Liver (tissue), 9 donors: ENCODE results near the gene COG4. TPM values are rescaled to one million over a fixed set of nuclear protein-coding genes. Genes with fewer than 3 reads are reported as not detected.

Experiments used
- DNase-seq: peaks from one replicate; pipeline ENCODE4 v3.0.0-alpha.2; 2017; ENCODE audit warnings: low spot score
- H3K27ac ChIP-seq, 2 donors: one replicate each; pipeline ENCODE4 v1.7.0; 2013; ENCODE audit warnings: inconsistent platforms in 2 of 2, low read length in 2 of 2, control low read depth in 1 of 2, low read depth in 1 of 2, mild to moderate bottlenecking in 1 of 2
- H3K27me3 ChIP-seq, 4 donors: one replicate each; pipeline versions ENCODE4 v1.6.1 to v1.7.0; 2013; ENCODE audit warnings: low read length in 3 of 4, inconsistent platforms in 1 of 4, mild to moderate bottlenecking in 1 of 4, moderate library complexity in 1 of 4; ENCODE audit not compliant: control insufficient read depth in 4 of 4, insufficient read depth in 4 of 4
- H3K36me3 ChIP-seq, 4 donors: one replicate each; pipeline versions ENCODE4 v1.6.1 to v1.7.0; 2013; ENCODE audit warnings: low read length in 3 of 4, mild to moderate bottlenecking in 3 of 4, low read depth in 1 of 4, moderate library complexity in 1 of 4; ENCODE audit not compliant: control insufficient read depth in 4 of 4, insufficient read depth in 3 of 4
- H3K4me1 ChIP-seq, 4 donors: one replicate each; pipeline versions ENCODE4 v1.6.1 to v1.7.0; 2013; ENCODE audit warnings: low read length in 3 of 4, mild to moderate bottlenecking in 3 of 4, moderate library complexity in 1 of 4; ENCODE audit not compliant: control insufficient read depth in 4 of 4, insufficient read depth in 4 of 4
- H3K4me3 ChIP-seq, 3 donors: one replicate each; pipeline versions ENCODE4 v1.6.1 to v1.7.0; 2013; ENCODE audit warnings: low read length in 3 of 3, control low read depth in 1 of 3, low read depth in 1 of 3, mild to moderate bottlenecking in 1 of 3
- H3K9ac ChIP-seq, 2 donors: one replicate each; pipeline ENCODE4 v1.7.0; 2013; ENCODE audit warnings: low read length in 2 of 2, mild to moderate bottlenecking in 2 of 2, moderate library complexity in 2 of 2, control low read depth in 1 of 2, low read depth in 1 of 2
- H3K9me3 ChIP-seq, 4 donors: one replicate each; pipeline versions ENCODE4 v1.6.1 to v1.7.0; 2013; ENCODE audit warnings: low read length in 3 of 4; ENCODE audit not compliant: control insufficient read depth in 4 of 4
- CTCF ChIP-seq: fragments of 150-350 bp; IDR thresholded peaks from 2 replicates; pipeline ENCODE4 v1.5.1; 2017; ENCODE audit warnings: improper control_type of control experiment, low read depth, low read length; ENCODE audit not compliant: missing input control
- EGR1 ChIP-seq, 2 donors: IDR thresholded peaks; 2 replicates each; pipeline ENCODE4 v1.6.1; 2016 to 2018; ENCODE audit warnings: antibody characterized with exemption in 2 of 2, low read depth in 2 of 2
- FOXA1 ChIP-seq: IDR thresholded peaks from 2 replicates; pipeline ENCODE4 v1.6.1; 2016; ENCODE audit warnings: antibody characterized with exemption
- GABPA ChIP-seq, 2 donors: IDR thresholded peaks in 1 of 2; conservative IDR thresholded peaks in 1 of 2; 2 replicates each; pipeline ENCODE4 v1.6.1; 2016; ENCODE audit warnings: antibody characterized with exemption in 2 of 2, mild to moderate bottlenecking in 1 of 2, moderate library complexity in 1 of 2
- HNF4A ChIP-seq, 2 donors: conservative IDR thresholded peaks; 2 replicates each; pipeline ENCODE4 v1.6.1; 2016; ENCODE audit warnings: antibody characterized with exemption in 2 of 2, mild to moderate bottlenecking in 2 of 2
- HNF4G ChIP-seq: IDR thresholded peaks from 2 replicates; pipeline ENCODE4 v1.6.1; 2016; ENCODE audit warnings: antibody characterized with exemption
- JUND ChIP-seq, 2 donors: IDR thresholded peaks; 2 replicates each; pipeline ENCODE4 v1.6.1; 2016; ENCODE audit warnings: antibody characterized with exemption in 2 of 2
- NR2F2 ChIP-seq: IDR thresholded peaks from 2 replicates; pipeline ENCODE4 v1.6.1; 2016; ENCODE audit warnings: antibody characterized with exemption
- RAD21 ChIP-seq, 2 donors: IDR thresholded peaks; 2 replicates each; pipeline ENCODE4 v1.6.1; 2016; ENCODE audit warnings: antibody characterized with exemption in 2 of 2, mild to moderate bottlenecking in 2 of 2
- SP1 ChIP-seq: IDR thresholded peaks from 2 replicates; pipeline ENCODE4 v1.6.1; 2018; ENCODE audit warnings: antibody characterized with exemption, mild to moderate bottlenecking
- TAF1 ChIP-seq: conservative IDR thresholded peaks from 2 replicates; pipeline ENCODE4 v1.6.1; 2016; ENCODE audit warnings: antibody characterized with exemption, mild to moderate bottlenecking
- YY1 ChIP-seq: IDR thresholded peaks from 2 replicates; pipeline ENCODE4 v1.6.1; 2016; ENCODE audit warnings: antibody characterized with exemption, mild to moderate bottlenecking
- ZBTB33 ChIP-seq: IDR thresholded peaks from 2 replicates; pipeline ENCODE4 v1.6.1; 2016; ENCODE audit warnings: antibody characterized with exemption
- WGBS: extraction: QIAGEN DNeasy Blood & Tissue Kit; methylation state at CpG from one replicate; pipeline ENCODE4 v1.1.7; 2013; 5-methylcytosine and 5-hydroxymethylcytosine counted together
- polyA plus RNA-seq, 2 donors: library from polyadenylated mRNA; stranded (reverse) in 1 of 2; unstranded in 1 of 2; fragments of 200-250 nt in 1 of 2; fragments of >200 nt in 1 of 2; fragmentation: Nextera tagmentation in 1 of 2; extraction: Ambion mirVana in 1 of 2; gene quantifications; one replicate each; pipeline versions ENCODE4 v1.2.1 to v1.2.3, GENCODE V29; 2013 to 2015
- total RNA-seq, 2 donors: library from RNA; depleted of rRNA; stranded (reverse); fragments of >200 nt; gene quantifications; one replicate each; pipeline ENCODE4 v1.2.3, GENCODE V29; 2014
- TF ChIP-seq, protein P1 (sequence below): IDR thresholded peaks from 2 replicates; pipeline ENCODE4 v1.6.1; 2016; ENCODE audit warnings: antibody characterized with exemption, mild to moderate bottlenecking
- TF ChIP-seq, protein P2 (sequence below): IDR thresholded peaks from 2 replicates; pipeline ENCODE4 v1.6.1; 2016; ENCODE audit warnings: antibody characterized with exemption
- donor health status: healthy.
- donor health status: healthy.
- donor health status: healthy.
- donor health status: healthy.
- donor health status: healthy.

Gene COG4
- total and polyA plus RNA-seq, 4 donors = 15.3 to 59.5 (median 27.2) TPM

- Histone ChIP-seq H3K4me1 (peaks cover 0 to 7% (median 2%) of the 10 kb centered on the region in 4 donors), H3K9ac (no peak overlapping the region), H3K36me3 (no peaks in the 10 kb centered on the region), H3K4me3 (no peak overlapping the region), H3K9me3 (no peaks in the 10 kb centered on the region), H3K27ac (no peak overlapping the region), H3K27me3 (no peaks in the 10 kb centered on the region)
- TF ChIP-seq NR2F2 (no peak), FOXA1 (no peak), HNF4A (conservative IDR thresholded peaks at IDR 0.05) (no peak), HNF4G (no peak)
- TF ChIP-seq, protein P1, sequence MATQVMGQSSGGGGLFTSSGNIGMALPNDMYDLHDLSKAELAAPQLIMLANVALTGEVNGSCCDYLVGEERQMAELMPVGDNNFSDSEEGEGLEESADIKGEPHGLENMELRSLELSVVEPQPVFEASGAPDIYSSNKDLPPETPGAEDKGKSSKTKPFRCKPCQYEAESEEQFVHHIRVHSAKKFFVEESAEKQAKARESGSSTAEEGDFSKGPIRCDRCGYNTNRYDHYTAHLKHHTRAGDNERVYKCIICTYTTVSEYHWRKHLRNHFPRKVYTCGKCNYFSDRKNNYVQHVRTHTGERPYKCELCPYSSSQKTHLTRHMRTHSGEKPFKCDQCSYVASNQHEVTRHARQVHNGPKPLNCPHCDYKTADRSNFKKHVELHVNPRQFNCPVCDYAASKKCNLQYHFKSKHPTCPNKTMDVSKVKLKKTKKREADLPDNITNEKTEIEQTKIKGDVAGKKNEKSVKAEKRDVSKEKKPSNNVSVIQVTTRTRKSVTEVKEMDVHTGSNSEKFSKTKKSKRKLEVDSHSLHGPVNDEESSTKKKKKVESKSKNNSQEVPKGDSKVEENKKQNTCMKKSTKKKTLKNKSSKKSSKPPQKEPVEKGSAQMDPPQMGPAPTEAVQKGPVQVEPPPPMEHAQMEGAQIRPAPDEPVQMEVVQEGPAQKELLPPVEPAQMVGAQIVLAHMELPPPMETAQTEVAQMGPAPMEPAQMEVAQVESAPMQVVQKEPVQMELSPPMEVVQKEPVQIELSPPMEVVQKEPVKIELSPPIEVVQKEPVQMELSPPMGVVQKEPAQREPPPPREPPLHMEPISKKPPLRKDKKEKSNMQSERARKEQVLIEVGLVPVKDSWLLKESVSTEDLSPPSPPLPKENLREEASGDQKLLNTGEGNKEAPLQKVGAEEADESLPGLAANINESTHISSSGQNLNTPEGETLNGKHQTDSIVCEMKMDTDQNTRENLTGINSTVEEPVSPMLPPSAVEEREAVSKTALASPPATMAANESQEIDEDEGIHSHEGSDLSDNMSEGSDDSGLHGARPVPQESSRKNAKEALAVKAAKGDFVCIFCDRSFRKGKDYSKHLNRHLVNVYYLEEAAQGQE = no peak
- no peak for DNase-seq
- WGBS = 81% methylated on average over 4 of the region's 4 CpGs
These were observed 78.9 kb downstream of the COG4 start for GRCh38 chr16:70444249-70445063.

GRCh38 chr16:70442344-70442743, 81.0 kb downstream of the COG4 start:
- Histone ChIP-seq H3K4me3 (no peak overlapping the region), H3K27me3 (no peaks in the 10 kb centered on the region), H3K36me3 (no peaks in the 10 kb centered on the region), H3K9me3 (no peaks in the 10 kb centered on the region), H3K9ac (no peak overlapping the region), H3K4me1 (peaks cover 7 to 19% (median 11%) of the 10 kb centered on the region in 4 donors), H3K27ac (no peak overlapping the region)
- no peak for DNase-seq
- WGBS = 93% methylated on average over 7 of the region's 7 CpGs
- TF ChIP-seq TAF1 = no peak
- TF ChIP-seq, protein P1 = no peak
- TF ChIP-seq, protein P2, sequence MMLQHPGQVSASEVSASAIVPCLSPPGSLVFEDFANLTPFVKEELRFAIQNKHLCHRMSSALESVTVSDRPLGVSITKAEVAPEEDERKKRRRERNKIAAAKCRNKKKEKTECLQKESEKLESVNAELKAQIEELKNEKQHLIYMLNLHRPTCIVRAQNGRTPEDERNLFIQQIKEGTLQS = no peak
- TF ChIP-seq NR2F2 = no peak
- TF ChIP-seq JUND (IDR thresholded peaks at IDR 0.05) = no peak
- no peak for TF ChIP-seq SP1
- TF ChIP-seq YY1 = no peak
- no peak for TF ChIP-seq EGR1 (IDR thresholded peaks at IDR 0.05; ENCODE audit: low read depth in 2 of 2)
- no peak for TF ChIP-seq RAD21 (IDR thresholded peaks at IDR 0.05)
- TF ChIP-seq GABPA (IDR thresholded peaks at IDR 0.05 in 1 of 2, conservative IDR thresholded peaks at IDR 0.05 in 1 of 2) = no peak
- no peak for TF ChIP-seq HNF4G
- TF ChIP-seq CTCF = no peak
- TF ChIP-seq ZBTB33 = no peak
